Astrocyte of the cerebellum (primary cell): Measurements from ENCODE around the gene PLPP1.

ENCODE experiments used
- DNase-seq: peaks from one replicate; pipeline ENCODE4 v3.0.0-alpha.2; 2011; ENCODE audit warnings: low read depth
- H3K4me3 ChIP-seq: 2 replicates; pipeline ENCODE4 v1.5.1; 2011; ENCODE audit warnings: mild to moderate bottlenecking, low read depth, low read length, moderate library complexity
- in situ Hi-C: cut with HindIII; loops from 2 replicates; pipeline ENCODE4 v1.10.0; 2017; ENCODE audit warnings: low sequenced_read_pairs
- TF ChIP-seq, protein P1 (sequence below): IDR thresholded peaks from 2 replicates; pipeline ENCODE4 v1.5.1; 2012; ENCODE audit warnings: low read length, low read depth, moderate library complexity, mild to moderate bottlenecking; ENCODE audit errors: missing control alignments

Gene PLPP1

DNA sequence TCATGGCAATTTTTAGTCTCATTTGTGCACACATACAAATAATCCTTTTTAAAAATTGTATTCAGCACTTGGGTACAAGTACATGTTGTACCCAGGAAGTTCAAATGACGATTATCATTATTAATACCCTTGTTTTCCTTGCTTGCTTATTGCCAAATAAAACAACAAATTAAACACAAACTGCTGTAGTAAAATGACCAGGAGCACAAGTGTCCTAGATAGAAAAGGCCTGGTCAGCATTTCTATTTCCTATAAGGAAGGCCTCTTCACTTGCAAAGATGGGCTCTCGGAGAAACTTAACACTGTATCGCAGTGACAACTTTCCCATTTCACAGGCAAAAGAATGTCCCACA, 34.7 kb upstream of the PLPP1 start:
- DNase-seq: no peak
- TF ChIP-seq, protein P1, sequence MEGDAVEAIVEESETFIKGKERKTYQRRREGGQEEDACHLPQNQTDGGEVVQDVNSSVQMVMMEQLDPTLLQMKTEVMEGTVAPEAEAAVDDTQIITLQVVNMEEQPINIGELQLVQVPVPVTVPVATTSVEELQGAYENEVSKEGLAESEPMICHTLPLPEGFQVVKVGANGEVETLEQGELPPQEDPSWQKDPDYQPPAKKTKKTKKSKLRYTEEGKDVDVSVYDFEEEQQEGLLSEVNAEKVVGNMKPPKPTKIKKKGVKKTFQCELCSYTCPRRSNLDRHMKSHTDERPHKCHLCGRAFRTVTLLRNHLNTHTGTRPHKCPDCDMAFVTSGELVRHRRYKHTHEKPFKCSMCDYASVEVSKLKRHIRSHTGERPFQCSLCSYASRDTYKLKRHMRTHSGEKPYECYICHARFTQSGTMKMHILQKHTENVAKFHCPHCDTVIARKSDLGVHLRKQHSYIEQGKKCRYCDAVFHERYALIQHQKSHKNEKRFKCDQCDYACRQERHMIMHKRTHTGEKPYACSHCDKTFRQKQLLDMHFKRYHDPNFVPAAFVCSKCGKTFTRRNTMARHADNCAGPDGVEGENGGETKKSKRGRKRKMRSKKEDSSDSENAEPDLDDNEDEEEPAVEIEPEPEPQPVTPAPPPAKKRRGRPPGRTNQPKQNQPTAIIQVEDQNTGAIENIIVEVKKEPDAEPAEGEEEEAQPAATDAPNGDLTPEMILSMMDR: no peak
- no peak overlapping the region for H3K4me3 ChIP-seq
- in situ Hi-C loops: no loop called here

DNA sequence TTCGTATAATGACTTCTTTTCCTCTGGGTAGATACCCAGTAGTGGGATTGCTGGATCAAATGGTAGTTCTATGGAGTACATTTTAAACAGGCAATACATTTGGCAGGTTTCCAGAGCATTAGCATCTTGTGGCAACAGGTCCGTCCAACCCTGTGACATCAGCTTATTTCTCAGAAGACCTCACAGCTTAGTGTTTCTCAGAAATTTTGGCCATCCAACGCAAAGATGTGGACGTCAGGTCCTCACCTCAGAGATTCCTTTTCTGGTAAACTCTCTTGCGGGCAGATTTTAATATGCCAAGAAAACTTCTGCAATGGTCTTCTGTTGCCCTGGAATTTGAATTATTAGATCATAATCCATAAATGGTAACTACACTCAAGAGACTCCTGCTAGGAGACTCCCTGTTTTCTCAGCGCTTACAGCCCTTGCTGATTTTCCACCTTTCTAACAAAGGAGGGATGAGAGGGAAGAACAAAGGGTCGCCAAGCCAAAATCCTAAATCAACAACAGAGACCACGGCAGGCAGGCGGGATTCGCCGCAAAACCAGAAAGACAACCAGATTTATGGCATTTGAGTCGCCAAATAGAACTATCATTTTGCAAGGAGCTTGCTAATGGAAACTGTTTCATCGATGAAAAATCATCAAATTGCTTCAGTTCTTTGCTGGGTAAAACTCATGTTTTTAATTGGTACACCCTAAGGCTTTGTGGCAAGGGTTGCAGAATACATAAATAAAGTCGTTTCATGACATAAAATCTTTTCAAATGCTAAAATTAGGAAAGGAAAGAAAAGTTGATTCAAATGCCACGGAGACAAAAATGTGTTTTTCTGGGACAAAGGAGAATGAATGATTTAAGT, 34.1 kb upstream of the PLPP1 start:
- no peak for DNase-seq
- in situ Hi-C loops: no loop called here
- TF ChIP-seq, protein P1: no peak
- H3K4me3 ChIP-seq: no peak overlapping the region

DNA sequence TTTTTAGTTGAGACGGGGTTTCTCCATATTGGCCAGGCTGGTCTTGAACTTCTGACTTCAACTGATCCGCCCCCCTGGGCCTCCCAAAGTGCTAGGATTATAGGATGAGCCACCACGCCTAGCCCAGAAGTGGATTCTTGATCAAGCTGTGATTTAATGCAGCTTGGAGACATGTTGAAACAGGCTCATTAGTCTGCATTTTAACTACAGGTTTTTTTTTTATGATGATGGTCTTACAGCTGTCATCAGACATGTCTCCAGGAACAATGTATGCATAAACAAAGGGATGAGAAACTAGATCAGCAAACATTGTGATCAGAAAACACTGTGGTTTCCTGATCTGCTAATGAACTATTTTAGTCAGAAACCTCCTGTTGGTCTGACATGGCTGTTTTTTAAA, 30.0 kb upstream of the PLPP1 start:
- DNase-seq: no peak
- TF ChIP-seq, protein P1: no peak
- H3K4me3 ChIP-seq: no peak overlapping the region
- in situ Hi-C loops: no loop called here

DNA sequence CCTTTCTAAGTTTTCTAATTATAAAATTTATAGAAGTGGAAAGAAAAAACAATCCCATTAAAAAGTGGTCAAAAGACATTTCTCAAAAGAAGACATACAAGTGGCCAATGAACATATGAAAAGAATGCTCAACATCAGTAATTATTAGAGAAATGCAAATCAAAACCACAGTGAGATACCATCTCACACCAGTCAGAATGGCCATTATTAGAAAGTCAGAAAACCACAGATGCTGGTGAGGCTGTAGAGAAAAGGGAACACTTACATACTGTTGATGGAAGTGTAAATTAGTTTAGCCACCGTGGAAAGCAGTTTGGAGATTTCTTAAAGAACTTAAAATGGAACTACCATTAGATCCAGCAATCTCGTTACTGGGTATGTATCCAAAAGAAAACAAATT, 23.7 kb upstream of the PLPP1 start:
- TF ChIP-seq, protein P1: no peak
- DNase-seq: no peak
- in situ Hi-C loops: no loop called here
- no peak overlapping the region for H3K4me3 ChIP-seq

DNA sequence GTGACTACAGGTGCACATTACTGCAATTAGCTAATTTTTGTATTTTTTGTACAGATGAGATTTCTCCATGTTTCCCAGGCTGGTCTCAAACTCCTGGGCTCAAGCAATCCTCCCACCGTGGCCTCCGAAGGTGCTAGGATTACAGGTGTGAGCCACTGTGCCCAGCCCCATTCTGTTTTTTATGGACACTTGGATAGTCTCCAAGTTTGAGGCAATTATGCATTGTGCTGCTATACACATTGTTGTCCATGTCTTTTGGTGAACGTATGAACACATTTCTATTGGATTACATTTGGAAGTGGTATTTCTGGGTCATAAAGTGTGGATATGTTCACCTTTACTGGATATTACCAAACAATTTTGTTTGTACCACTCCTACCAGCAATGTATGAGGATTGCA, 22.4 kb upstream of the PLPP1 start:
- no peak overlapping the region for H3K4me3 ChIP-seq
- DNase-seq: no peak
- TF ChIP-seq, protein P1: no peak
- in situ Hi-C loops: no loop called here

DNA sequence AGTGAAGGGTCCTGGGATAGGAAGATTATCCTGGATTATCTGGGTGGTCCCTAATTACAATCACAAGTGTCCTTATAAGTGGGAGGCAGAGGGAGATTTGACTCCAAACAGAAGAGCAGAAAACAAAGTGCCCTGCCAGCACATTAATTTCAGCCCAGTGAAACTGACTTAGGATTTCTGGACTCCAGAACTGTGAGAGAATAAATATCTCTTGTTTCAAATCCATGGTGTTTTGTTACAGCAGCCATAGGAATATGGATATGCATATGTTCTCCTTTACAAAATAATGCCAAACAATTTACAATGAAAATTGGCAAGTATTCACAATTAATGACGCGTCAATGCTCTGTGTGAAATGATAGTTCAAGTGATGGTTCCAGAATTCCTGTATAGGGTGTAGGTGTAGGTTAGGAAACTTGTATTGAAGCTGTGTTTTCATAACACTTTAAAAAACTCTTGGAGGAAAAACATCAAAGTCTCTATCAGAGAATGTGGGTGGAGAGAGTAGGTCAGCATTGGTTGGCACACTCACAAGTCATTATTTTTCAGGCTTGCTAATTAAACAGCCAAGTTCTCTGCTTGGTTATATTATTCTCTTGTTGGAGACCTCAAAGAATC, 19.9 kb upstream of the PLPP1 start:
- no peak for DNase-seq
- TF ChIP-seq, protein P1: no peak
- no peak overlapping the region for H3K4me3 ChIP-seq
- in situ Hi-C loops: no loop called here
